Neural cell (in vitro differentiated cells): ENCODE data around the gene FBRSL1. TPM values are rescaled to one million over a fixed set of nuclear protein-coding genes. Genes with fewer than 3 reads are reported as not detected.

Experiments used
- H2AFZ ChIP-seq: fragments of 200-600, 300-800 bp; sonication (generic), shearing (Covaris generic); 2 replicates; pipeline ENCODE4 v1.6.0; 2014; ENCODE audit warnings: low read depth, mild to moderate bottlenecking, antibody characterized with exemption, low read length, moderate library complexity
- H3F3A ChIP-seq: fragments of 200-600 bp; shearing (Covaris generic); 2 replicates; pipeline ENCODE4 v1.6.1; 2016; ENCODE audit warnings: mild to moderate bottlenecking, moderate library complexity, mixed read lengths, antibody characterized with exemption, low read length; ENCODE audit not compliant: insufficient read depth, poor library complexity, severe bottlenecking
- H3K27ac ChIP-seq: fragments of 200-600, 300-800 bp; sonication (generic), shearing (Covaris generic); 2 replicates; pipeline ENCODE4 v1.5.1; 2014; ENCODE audit warnings: mild to moderate bottlenecking, low read length, moderate library complexity
- H3K27me3 ChIP-seq: fragments of 300-800, 200-600 bp; sonication (generic), shearing (Covaris generic); 2 replicates; pipeline ENCODE4 v1.6.0; 2014; ENCODE audit warnings: mild to moderate bottlenecking, low read depth, low read length, moderate library complexity; ENCODE audit not compliant: insufficient read depth
- H3K36me3 ChIP-seq: fragments of 300-800, 200-600 bp; sonication (generic), shearing (Covaris generic); 2 replicates; pipeline ENCODE4 v1.5.1; 2014; ENCODE audit warnings: mild to moderate bottlenecking, antibody characterized with exemption, low read length, moderate library complexity; ENCODE audit not compliant: insufficient read depth
- H3K4me2 ChIP-seq: fragments of 300-800, 200-600 bp; sonication (generic), shearing (Covaris generic); 2 replicates; pipeline ENCODE4 v1.6.0; 2014; ENCODE audit warnings: mild to moderate bottlenecking, low read length
- H3K4me3 ChIP-seq: fragments of 300-800, 200-600 bp; sonication (generic), shearing (Covaris generic); 2 replicates; pipeline ENCODE4 v1.5.1; 2014; ENCODE audit warnings: mild to moderate bottlenecking, low read length, moderate library complexity
- H3K79me2 ChIP-seq: fragments of 200-600 bp; shearing (Covaris generic); replicated peaks from 2 replicates; pipeline ENCODE4 v1.6.0; 2014; ENCODE audit warnings: mild to moderate bottlenecking, low read length, moderate library complexity; ENCODE audit not compliant: insufficient read depth
- H3K9ac ChIP-seq: fragments of 300-800, 200-600 bp; sonication (generic), shearing (Covaris generic); 2 replicates; pipeline ENCODE4 v1.6.1; 2016; ENCODE audit warnings: mild to moderate bottlenecking, low read length, mixed read lengths
- H3K9me2 ChIP-seq: fragments of 200-600 bp; shearing (Covaris generic); 2 replicates; pipeline ENCODE4 v1.6.1; 2016; ENCODE audit warnings: mild to moderate bottlenecking, low read length, mixed read lengths; ENCODE audit not compliant: insufficient read depth
- H3K9me3 ChIP-seq: fragments of 200-600, 300-800 bp; sonication (generic), shearing (Covaris generic); 2 replicates; pipeline ENCODE4 v1.6.1; 2016; ENCODE audit warnings: mild to moderate bottlenecking, mixed run types, low read length, moderate library complexity, mixed read lengths
- H4K20me1 ChIP-seq: fragments of 200-600 bp; shearing (Covaris generic); 2 replicates; pipeline ENCODE4 v1.6.1; 2016; ENCODE audit warnings: mild to moderate bottlenecking, mixed run types; ENCODE audit not compliant: insufficient read depth
- CTCF ChIP-seq: fragments of 450-650 bp; IDR thresholded peaks from 2 replicates; pipeline ENCODE4 v1.5.1; 2014; ENCODE audit warnings: antibody characterized with exemption, mild to moderate bottlenecking, moderate library complexity; ENCODE audit not compliant: poor library complexity, severe bottlenecking
- EP300 ChIP-seq: fragments of 450-650 bp; conservative IDR thresholded peaks from 2 replicates; pipeline ENCODE4 v1.6.1; 2014; ENCODE audit warnings: antibody characterized with exemption, mild to moderate bottlenecking, moderate library complexity; ENCODE audit not compliant: poor library complexity, severe bottlenecking
- EZH2 ChIP-seq: fragments of 200-600, 300-800 bp; shearing (Covaris generic), sonication (generic); IDR thresholded peaks from 2 replicates; pipeline ENCODE4 v1.6.1; 2014; ENCODE audit warnings: antibody characterized with exemption, low read length, borderline replicate concordance, mild to moderate bottlenecking; ENCODE audit not compliant: insufficient read depth, poor library complexity, severe bottlenecking
- MXI1 ChIP-seq: fragments of 450-650 bp; conservative IDR thresholded peaks from 2 replicates; pipeline ENCODE4 v1.6.1; 2014; ENCODE audit warnings: antibody characterized with exemption, mild to moderate bottlenecking; ENCODE audit not compliant: poor library complexity, severe bottlenecking
- POLR2AphosphoS5 ChIP-seq: IDR thresholded peaks from 2 replicates; pipeline ENCODE4 v1.6.1; 2012
- RAD21 ChIP-seq: fragments of 450-650 bp; conservative IDR thresholded peaks from 2 replicates; pipeline ENCODE4 v1.6.1; 2014; ENCODE audit warnings: antibody characterized with exemption, mild to moderate bottlenecking, moderate library complexity
- SMC3 ChIP-seq: fragments of 450-650 bp; conservative IDR thresholded peaks from 2 replicates; pipeline ENCODE4 v1.6.1; 2014; ENCODE audit warnings: antibody characterized with exemption, mild to moderate bottlenecking, moderate library complexity; ENCODE audit not compliant: poor library complexity
- TAF1 ChIP-seq: IDR thresholded peaks from 2 replicates; pipeline ENCODE4 v1.6.1; 2012; ENCODE audit warnings: low read depth
- polyA plus RNA-seq: library from polyadenylated mRNA; depleted of rRNA; stranded (reverse); fragments of >200 nt; gene quantifications from 2 replicates; pipeline ENCODE4 v1.2.3, GENCODE V29; 2014
- TF ChIP-seq, protein P1 (sequence below): IDR thresholded peaks from 2 replicates; pipeline ENCODE4 v1.6.1; 2012; ENCODE audit warnings: borderline replicate concordance

Gene FBRSL1
- polyA plus RNA-seq, 1 donor from 2014 or later = 11.9 TPM

DNA sequence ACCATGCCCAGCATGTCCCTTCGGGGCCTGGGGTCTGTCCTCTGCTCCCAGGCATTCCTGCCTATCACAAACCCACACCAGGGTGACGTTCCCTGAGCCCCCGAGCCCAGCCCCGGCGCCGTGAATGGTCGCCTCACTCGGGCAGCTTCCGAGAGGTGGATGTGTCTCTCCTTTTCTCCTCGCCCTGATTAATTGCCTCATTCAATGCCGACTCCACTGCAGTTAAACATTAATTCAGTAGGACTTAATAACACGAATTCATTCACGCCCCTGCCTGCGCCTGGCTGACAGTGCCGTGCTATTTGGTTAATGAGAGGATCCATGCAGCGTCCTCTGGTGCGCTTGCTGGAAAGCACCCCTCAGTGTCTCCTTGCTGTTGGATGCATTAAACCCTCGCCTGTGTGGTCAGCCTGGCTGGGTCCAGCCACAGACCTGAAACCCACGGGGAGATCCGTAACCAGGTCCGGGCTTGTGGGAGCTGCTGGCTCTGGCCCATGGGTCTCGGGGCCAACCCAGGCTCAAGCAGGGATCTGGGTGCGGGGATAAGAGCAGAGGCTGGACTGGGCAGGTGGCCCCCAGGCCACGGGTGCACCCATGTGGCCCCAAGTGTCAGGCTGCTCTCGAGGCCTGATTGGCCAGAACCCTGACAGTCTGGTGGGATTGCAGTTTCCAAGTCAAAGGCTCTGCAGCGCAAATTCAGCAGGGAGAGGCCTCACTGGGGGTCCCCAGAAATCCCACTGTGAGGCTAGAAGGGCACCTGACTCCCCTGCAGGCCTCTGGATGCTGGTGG, 55.4 kb downstream of the FBRSL1 start:
- Histone ChIP-seq H3K4me3 (no peak overlapping the region), H4K20me1 (no peaks in the 10 kb centered on the region), H3K9ac (peak overlapping the region; percentile 42), H3F3A (no peaks in the 10 kb centered on the region), H3K27me3 (no peaks in the 10 kb centered on the region), H3K9me2 (no peaks in the 10 kb centered on the region), H2AFZ (no peak overlapping the region), H3K4me2 (no peak overlapping the region), H3K27ac (peak overlapping the region; percentile 95), H3K9me3 (no peaks in the 10 kb centered on the region), H3K36me3 (no peaks in the 10 kb centered on the region), H3K79me2 (no peaks in the 10 kb centered on the region)
- TF ChIP-seq MXI1 = no peak
- TF ChIP-seq EZH2 = no peak
- TF ChIP-seq POLR2AphosphoS5 = no peak
- TF ChIP-seq RAD21 = no peak
- TF ChIP-seq EP300 = no peak
- no peak for TF ChIP-seq SMC3
- TF ChIP-seq TAF1 = no peak
- TF ChIP-seq, protein P1, sequence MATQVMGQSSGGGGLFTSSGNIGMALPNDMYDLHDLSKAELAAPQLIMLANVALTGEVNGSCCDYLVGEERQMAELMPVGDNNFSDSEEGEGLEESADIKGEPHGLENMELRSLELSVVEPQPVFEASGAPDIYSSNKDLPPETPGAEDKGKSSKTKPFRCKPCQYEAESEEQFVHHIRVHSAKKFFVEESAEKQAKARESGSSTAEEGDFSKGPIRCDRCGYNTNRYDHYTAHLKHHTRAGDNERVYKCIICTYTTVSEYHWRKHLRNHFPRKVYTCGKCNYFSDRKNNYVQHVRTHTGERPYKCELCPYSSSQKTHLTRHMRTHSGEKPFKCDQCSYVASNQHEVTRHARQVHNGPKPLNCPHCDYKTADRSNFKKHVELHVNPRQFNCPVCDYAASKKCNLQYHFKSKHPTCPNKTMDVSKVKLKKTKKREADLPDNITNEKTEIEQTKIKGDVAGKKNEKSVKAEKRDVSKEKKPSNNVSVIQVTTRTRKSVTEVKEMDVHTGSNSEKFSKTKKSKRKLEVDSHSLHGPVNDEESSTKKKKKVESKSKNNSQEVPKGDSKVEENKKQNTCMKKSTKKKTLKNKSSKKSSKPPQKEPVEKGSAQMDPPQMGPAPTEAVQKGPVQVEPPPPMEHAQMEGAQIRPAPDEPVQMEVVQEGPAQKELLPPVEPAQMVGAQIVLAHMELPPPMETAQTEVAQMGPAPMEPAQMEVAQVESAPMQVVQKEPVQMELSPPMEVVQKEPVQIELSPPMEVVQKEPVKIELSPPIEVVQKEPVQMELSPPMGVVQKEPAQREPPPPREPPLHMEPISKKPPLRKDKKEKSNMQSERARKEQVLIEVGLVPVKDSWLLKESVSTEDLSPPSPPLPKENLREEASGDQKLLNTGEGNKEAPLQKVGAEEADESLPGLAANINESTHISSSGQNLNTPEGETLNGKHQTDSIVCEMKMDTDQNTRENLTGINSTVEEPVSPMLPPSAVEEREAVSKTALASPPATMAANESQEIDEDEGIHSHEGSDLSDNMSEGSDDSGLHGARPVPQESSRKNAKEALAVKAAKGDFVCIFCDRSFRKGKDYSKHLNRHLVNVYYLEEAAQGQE = no peak
- no peak for TF ChIP-seq CTCF

GRCh38 chr12:132545955-132546354, 56.0 kb downstream of the FBRSL1 start:
- Histone ChIP-seq H3K9me3 (no peaks in the 10 kb centered on the region), H3K27ac (no peak overlapping the region), H3K79me2 (no peaks in the 10 kb centered on the region), H3K4me3 (no peak overlapping the region), H3K27me3 (no peaks in the 10 kb centered on the region), H3K9me2 (no peaks in the 10 kb centered on the region), H4K20me1 (no peaks in the 10 kb centered on the region), H2AFZ (no peak overlapping the region), H3K36me3 (no peaks in the 10 kb centered on the region), H3K4me2 (no peak overlapping the region), H3F3A (no peaks in the 10 kb centered on the region), H3K9ac (no peak overlapping the region)
- TF ChIP-seq SMC3 (no peak), TAF1 (no peak), EP300 (no peak), POLR2AphosphoS5 (no peak), RAD21 (no peak), MXI1 (no peak)
